ENCODE results near the gene SRSF8. TPM values are rescaled to one million over a fixed set of nuclear protein-coding genes. Genes with fewer than 3 reads are reported as not detected.
A peak's percentile ranks its signal among the peaks of the same experiment; 100 is the strongest.

Gene SRSF8
- total RNA-seq, 2 donors from 2014 or later = 40.4 to 46.1 TPM

DNA sequence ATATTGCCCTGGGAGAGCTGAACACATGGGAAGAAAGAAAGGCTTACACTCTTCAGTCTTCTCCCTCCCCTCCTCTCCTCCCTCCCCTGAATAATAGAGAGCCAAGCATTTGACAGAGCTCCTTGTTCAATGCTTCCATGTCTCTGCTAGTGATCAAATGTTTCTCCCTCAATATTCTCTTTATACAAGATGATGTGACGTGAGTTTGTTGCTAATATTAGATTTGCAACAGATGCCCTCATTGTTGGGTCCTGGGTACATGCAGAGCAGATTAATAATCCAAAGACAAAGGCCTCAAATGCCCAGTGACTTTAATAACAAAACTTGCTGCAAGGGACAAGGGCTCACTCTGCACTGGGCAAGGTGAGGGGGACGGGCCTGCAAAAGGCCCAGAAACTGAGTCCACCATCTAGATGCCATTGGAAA lies 15.9 kb downstream of the SRSF8 start:
- no peaks in the 10 kb centered on the region for H3K36me3 ChIP-seq
- no peaks in the 10 kb centered on the region for H3K4me1 ChIP-seq (replicated peaks)
- DNase-seq (ENCODE audit: low spot score) = no peak
- intact Hi-C loops (cut with DNase I) = no loop called here
- H3K9me3 ChIP-seq = no peaks in the 10 kb centered on the region
- H3K4me3 ChIP-seq = no peak overlapping the region
- TF ChIP-seq, protein P1, sequence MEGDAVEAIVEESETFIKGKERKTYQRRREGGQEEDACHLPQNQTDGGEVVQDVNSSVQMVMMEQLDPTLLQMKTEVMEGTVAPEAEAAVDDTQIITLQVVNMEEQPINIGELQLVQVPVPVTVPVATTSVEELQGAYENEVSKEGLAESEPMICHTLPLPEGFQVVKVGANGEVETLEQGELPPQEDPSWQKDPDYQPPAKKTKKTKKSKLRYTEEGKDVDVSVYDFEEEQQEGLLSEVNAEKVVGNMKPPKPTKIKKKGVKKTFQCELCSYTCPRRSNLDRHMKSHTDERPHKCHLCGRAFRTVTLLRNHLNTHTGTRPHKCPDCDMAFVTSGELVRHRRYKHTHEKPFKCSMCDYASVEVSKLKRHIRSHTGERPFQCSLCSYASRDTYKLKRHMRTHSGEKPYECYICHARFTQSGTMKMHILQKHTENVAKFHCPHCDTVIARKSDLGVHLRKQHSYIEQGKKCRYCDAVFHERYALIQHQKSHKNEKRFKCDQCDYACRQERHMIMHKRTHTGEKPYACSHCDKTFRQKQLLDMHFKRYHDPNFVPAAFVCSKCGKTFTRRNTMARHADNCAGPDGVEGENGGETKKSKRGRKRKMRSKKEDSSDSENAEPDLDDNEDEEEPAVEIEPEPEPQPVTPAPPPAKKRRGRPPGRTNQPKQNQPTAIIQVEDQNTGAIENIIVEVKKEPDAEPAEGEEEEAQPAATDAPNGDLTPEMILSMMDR (IDR thresholded peaks at IDR 0.05) = no peak
- no peak for TF ChIP-seq POLR2AphosphoS5 (IDR thresholded peaks at IDR 0.05)
- no peak for TF ChIP-seq POLR2A (IDR thresholded peaks at IDR 0.05)
- no peaks in the 10 kb centered on the region for H3K27me3 ChIP-seq (replicated peaks; ENCODE audit: insufficient read depth)
- 87% methylated on average over 2 of the region's 2 CpGs for WGBS
- no peak overlapping the region for H3K27ac ChIP-seq

DNA sequence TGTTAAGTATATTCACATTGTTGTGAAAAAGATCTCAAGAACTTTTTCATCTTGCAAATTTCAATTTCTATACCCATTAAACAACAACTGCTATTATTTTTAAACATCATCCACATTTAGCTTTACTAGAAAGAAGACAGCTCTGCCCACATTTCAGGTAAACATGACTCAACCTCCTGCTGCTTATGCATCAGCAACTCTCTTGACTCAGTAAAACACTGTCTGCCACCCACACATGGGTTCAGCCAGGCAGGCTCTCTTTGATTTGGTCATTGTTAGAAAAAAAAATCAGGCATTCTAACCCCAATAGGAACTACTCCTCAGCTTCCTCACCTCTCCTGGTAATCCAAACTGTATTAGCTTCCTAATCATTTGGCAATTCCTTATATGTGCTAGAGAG lies 17.8 kb downstream of the SRSF8 start:
- intact Hi-C loops (cut with DNase I) = no loop called here
- no peak for DNase-seq (ENCODE audit: low spot score)

GRCh38 chr11:95085117-95085816 lies 18.5 kb downstream of the SRSF8 start:
- Histone ChIP-seq H3K27me3 (replicated peaks; ENCODE audit: insufficient read depth) (no peaks in the 10 kb centered on the region), H3K4me3 (no peak overlapping the region), H3K36me3 (no peaks in the 10 kb centered on the region), H3K4me1 (replicated peaks) (no peaks in the 10 kb centered on the region), H3K27ac (no peak overlapping the region), H3K9me3 (no peaks in the 10 kb centered on the region)
- 91% methylated on average over 3 of the region's 3 CpGs for WGBS
- DNase-seq (ENCODE audit: low spot score) = no peak
- intact Hi-C loops (cut with DNase I) = loop anchor here (5.0 kb wide), 1 partner anchor 67 kb away; no protein-coding TSS in a partner anchor
- TF ChIP-seq, protein P1 (IDR thresholded peaks at IDR 0.05) = no peak
- TF ChIP-seq POLR2AphosphoS5 (IDR thresholded peaks at IDR 0.05) = no peak
- no peak for TF ChIP-seq POLR2A (IDR thresholded peaks at IDR 0.05)

More for the DNA sequence above, 17.8 kb downstream of the SRSF8 start:
- no peak overlapping the region for H3K4me3 ChIP-seq
- TF ChIP-seq, protein P1 (IDR thresholded peaks at IDR 0.05) = no peak
- TF ChIP-seq POLR2AphosphoS5 (IDR thresholded peaks at IDR 0.05) = no peak
- no peak for TF ChIP-seq POLR2A (IDR thresholded peaks at IDR 0.05)
- no peaks in the 10 kb centered on the region for H3K36me3 ChIP-seq
- H3K9me3 ChIP-seq = no peaks in the 10 kb centered on the region
- H3K4me1 ChIP-seq (replicated peaks) = no peaks in the 10 kb centered on the region
- H3K27ac ChIP-seq = no peak overlapping the region
- H3K27me3 ChIP-seq (replicated peaks; ENCODE audit: insufficient read depth) = no peaks in the 10 kb centered on the region

DNA sequence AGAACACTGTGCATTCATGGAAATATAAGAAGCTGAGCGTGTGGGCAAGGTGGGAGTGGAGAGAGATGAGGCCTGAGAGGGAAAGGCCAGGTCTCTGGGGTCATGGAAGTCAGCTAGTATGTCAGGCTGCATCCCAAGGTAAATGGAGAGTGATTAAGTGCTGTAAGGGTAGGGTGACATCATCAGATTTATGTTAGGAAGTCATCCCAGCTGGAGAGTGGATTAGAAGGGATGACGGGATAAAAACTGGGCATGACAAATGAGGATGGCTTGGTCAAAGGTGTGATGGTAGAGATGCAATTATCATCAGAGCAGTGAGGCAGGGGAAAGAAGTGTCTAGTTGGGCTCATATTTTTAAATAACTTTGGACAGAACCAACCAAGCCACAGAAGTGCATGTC lies 19.4 kb downstream of the SRSF8 start:
- no peak for DNase-seq (ENCODE audit: low spot score)
- TF ChIP-seq, protein P1 (IDR thresholded peaks at IDR 0.05) = no peak
- TF ChIP-seq POLR2A (IDR thresholded peaks at IDR 0.05) (no peak), POLR2AphosphoS5 (IDR thresholded peaks at IDR 0.05) (no peak)
- H3K4me1 ChIP-seq (replicated peaks) = peaks cover 2% of the 10 kb centered on the region
- no peaks in the 10 kb centered on the region for H3K27me3 ChIP-seq (replicated peaks; ENCODE audit: insufficient read depth)
- no peak overlapping the region for H3K4me3 ChIP-seq
- H3K9me3 ChIP-seq = no peaks in the 10 kb centered on the region
- no peaks in the 10 kb centered on the region for H3K36me3 ChIP-seq
- 96% methylated on average over 2 of the region's 2 CpGs for WGBS
- intact Hi-C loops (cut with DNase I) = loop anchor here (5.0 kb wide), 1 partner anchor 66 kb away; no protein-coding TSS in a partner anchor
- peak overlapping the region in 1 of 2 donors; percentile 5 for H3K27ac ChIP-seq

Data from prostate gland (tissue), 2 donors.